K562 (cell line): Measurements from ENCODE around the gene PCDH7.

ENCODE experiments used
- ARNT ChIP-seq, 2 experiments: fragments of 450-650 bp; IDR thresholded peaks; 2 replicates each; pipeline ENCODE4 v1.6.1; 2016; ENCODE audit warnings: mild to moderate bottlenecking in 1 of 2
- DPF2 ChIP-seq: fragments of 450-650 bp; IDR thresholded peaks from 2 replicates; pipeline ENCODE4 v1.6.1; 2016
- GMEB1 ChIP-seq: fragments of 250-450 bp; sonication (Bioruptor Pico); IDR thresholded peaks from 2 replicates; pipeline ENCODE4 v1.4.0; 2020; ENCODE audit warnings: mild to moderate bottlenecking
- MCM3 ChIP-seq: fragments of 450-650 bp; IDR thresholded peaks from 2 replicates; pipeline ENCODE4 v1.6.1; 2016
- OTX1 ChIP-seq: fragments of 450-650 bp; formaldehyde crosslinking; IDR thresholded peaks from 2 replicates; pipeline ENCODE4 v1.4.0; 2022; ENCODE audit warnings: mild to moderate bottlenecking
- POLR2AphosphoS5 ChIP-seq: IDR thresholded peaks from 2 replicates; pipeline ENCODE4 v1.6.1; 2011; ENCODE audit warnings: mild to moderate bottlenecking, low read depth, low read length, moderate library complexity; ENCODE audit not compliant: control insufficient read depth, insufficient read depth
- SETDB1 ChIP-seq: IDR thresholded peaks from one replicate; pipeline ENCODE4 v1.6.1; 2012; ENCODE audit warnings: low read length, control low read depth, inconsistent platforms
- ZBTB8A ChIP-seq: fragments of 450-650 bp; IDR thresholded peaks from 2 replicates; pipeline ENCODE4 v1.6.1; 2018; ENCODE audit warnings: mild to moderate bottlenecking, moderate library complexity; ENCODE audit not compliant: partially characterized antibody
- ZNF551 ChIP-seq: fragments of 250-450 bp; sonication (Bioruptor Pico); IDR thresholded peaks from 2 replicates; pipeline ENCODE4 v1.5.0; 2021; ENCODE audit warnings: mild to moderate bottlenecking, moderate library complexity

- TF ChIP-seq GMEB1 (CRISPR knock-in tag) = no peak
- TF ChIP-seq SETDB1 = no peak
- no peak for TF ChIP-seq MCM3
- TF ChIP-seq ARNT (IDR thresholded peaks at IDR 0.05) = no peak
- no peak for TF ChIP-seq OTX1
- no peak for TF ChIP-seq POLR2AphosphoS5
- TF ChIP-seq ZNF551 (CRISPR knock-in tag) = no peak
- TF ChIP-seq DPF2 = no peak
- no peak for TF ChIP-seq ZBTB8A
Observed at GRCh38 chr4:30767147-30767845, 47.1 kb downstream of the PCDH7 start.
